ENCODE results near the gene MLST8.

DNA sequence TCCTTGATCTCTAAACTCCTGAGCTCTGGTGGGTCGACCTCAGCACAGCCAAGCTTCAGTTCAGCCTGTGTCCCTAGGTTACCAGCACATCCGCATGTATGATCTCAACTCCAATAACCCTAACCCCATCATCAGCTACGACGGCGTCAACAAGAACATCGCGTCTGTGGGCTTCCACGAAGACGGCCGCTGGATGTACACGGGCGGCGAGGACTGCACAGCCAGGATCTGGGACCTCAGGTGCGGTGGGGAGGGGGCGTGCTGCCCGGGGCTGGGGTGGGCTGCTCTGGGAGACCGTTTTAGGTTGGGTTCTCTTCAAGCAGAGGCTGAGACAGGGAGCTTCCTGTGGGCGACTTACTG, 1.1 kb downstream of the MLST8 start:
- no peak for TF ChIP-seq EZH2phosphoT487 (IDR thresholded peaks at IDR 0.05; ENCODE audit: borderline replicate concordance)
- TF ChIP-seq EZH2 (IDR thresholded peaks at IDR 0.05): no peak
- no peak for TF ChIP-seq CTCF (IDR thresholded peaks at IDR 0.05 in 2 of 3, conservative IDR thresholded peaks at IDR 0.05 in 1 of 3; ENCODE audit: borderline replicate concordance in 1 of 3, insufficient read depth in 1 of 3, low read depth in 2 of 3, low read length in 2 of 3)
- TF ChIP-seq, protein P1, sequence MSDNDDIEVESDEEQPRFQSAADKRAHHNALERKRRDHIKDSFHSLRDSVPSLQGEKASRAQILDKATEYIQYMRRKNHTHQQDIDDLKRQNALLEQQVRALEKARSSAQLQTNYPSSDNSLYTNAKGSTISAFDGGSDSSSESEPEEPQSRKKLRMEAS (IDR thresholded peaks at IDR 0.05): no peak
- no peak for TF ChIP-seq YY1 (IDR thresholded peaks at IDR 0.05; ENCODE audit: extremely low read depth, insufficient replicate concordance, low read depth, low read length)
- TF ChIP-seq POLR2A (IDR thresholded peaks at IDR 0.05; ENCODE audit: borderline replicate concordance, extremely low read depth, insufficient read depth, insufficient read length): no peak
- no peak for TF ChIP-seq SP1 (IDR thresholded peaks at IDR 0.05; ENCODE audit: low read depth)
- TF ChIP-seq POLR2AphosphoS5 (IDR thresholded peaks at IDR 0.05; ENCODE audit: low read depth, low read length): no peak
- TF ChIP-seq EGR1 (IDR thresholded peaks at IDR 0.05; ENCODE audit: low read depth): no peak
- no peak for TF ChIP-seq ZNF274 (IDR thresholded peaks at IDR 0.05; ENCODE audit: low read depth, low read length)
- no peak for TF ChIP-seq TCF7L2 (IDR thresholded peaks at IDR 0.05; ENCODE audit: borderline replicate concordance, extremely low read depth, insufficient read depth, insufficient read length)
- TF ChIP-seq RAD21 (IDR thresholded peaks at IDR 0.05; ENCODE audit: low read depth): no peak
